HepG2 (cell line): ENCODE results near the gene BRAP. TPM values are rescaled to one million over a fixed set of nuclear protein-coding genes. Genes with fewer than 3 reads are reported as not detected.

Experiments used
- TARDBP ChIP-seq: sonication (generic); formaldehyde crosslinking; IDR thresholded peaks from 2 replicates; pipeline ENCODE4 v1.8.0; 2022; ENCODE audit warnings: mild to moderate bottlenecking, missing genetic modification reagents
- TBL1XR1 ChIP-seq: fragments of 150-350 bp; IDR thresholded peaks from 2 replicates; pipeline ENCODE4 v1.6.1; 2014; ENCODE audit warnings: borderline replicate concordance, low read length; ENCODE audit not compliant: partially characterized antibody
- TERF1 ChIP-seq: sonication (generic); formaldehyde crosslinking; IDR thresholded peaks from 2 replicates; pipeline ENCODE4 v1.8.0; 2022; ENCODE audit warnings: mild to moderate bottlenecking, missing genetic modification reagents, moderate library complexity
- YEATS2 ChIP-seq: sonication (generic); formaldehyde crosslinking; IDR thresholded peaks from 2 replicates; pipeline ENCODE4 v1.4.0; 2020; ENCODE audit warnings: missing genetic modification reagents, borderline replicate concordance
- YY1 ChIP-seq: IDR thresholded peaks from 2 replicates; pipeline ENCODE4 v1.6.1; 2011; ENCODE audit warnings: low read length, low read depth, moderate library complexity, mild to moderate bottlenecking; ENCODE audit not compliant: insufficient read depth, insufficient replicate concordance
- ZBED4 ChIP-seq: sonication (generic); formaldehyde crosslinking; IDR thresholded peaks from 2 replicates; pipeline ENCODE4 v1.4.0; 2020; ENCODE audit warnings: missing genetic modification reagents, borderline replicate concordance
- ZFP37 ChIP-seq: sonication (generic); formaldehyde crosslinking; IDR thresholded peaks from 2 replicates; pipeline ENCODE4 v1.4.0; 2020; ENCODE audit warnings: missing genetic modification reagents, borderline replicate concordance
- ZNF232 ChIP-seq: sonication (generic); formaldehyde crosslinking; IDR thresholded peaks from 2 replicates; pipeline ENCODE4 v1.4.0; 2020; ENCODE audit warnings: missing genetic modification reagents, borderline replicate concordance
- ZNF275 ChIP-seq: sonication (generic); formaldehyde crosslinking; IDR thresholded peaks from 2 replicates; pipeline ENCODE4 v1.8.0; 2022; ENCODE audit warnings: missing genetic modification reagents, mild to moderate bottlenecking, inconsistent platforms, borderline replicate concordance
- ZNF383 ChIP-seq: sonication (generic); formaldehyde crosslinking; IDR thresholded peaks from 2 replicates; pipeline ENCODE4 v1.4.0; 2020; ENCODE audit warnings: missing genetic modification reagents, mild to moderate bottlenecking, borderline replicate concordance
- ZNF430 ChIP-seq: sonication (generic); formaldehyde crosslinking; IDR thresholded peaks from 2 replicates; pipeline ENCODE4 v1.9.0; 2021; ENCODE audit warnings: mild to moderate bottlenecking, missing genetic modification reagents
- ZNF577 ChIP-seq: sonication (generic); formaldehyde crosslinking; IDR thresholded peaks from 2 replicates; pipeline ENCODE4 v1.4.0; 2020; ENCODE audit warnings: mild to moderate bottlenecking, low read depth, missing genetic modification reagents, borderline replicate concordance
- ZNF703 ChIP-seq: sonication (generic); formaldehyde crosslinking; IDR thresholded peaks from 2 replicates; pipeline ENCODE4 v1.5.1; 2020; ENCODE audit warnings: missing genetic modification reagents, mild to moderate bottlenecking, moderate library complexity, borderline replicate concordance
- ZNF891 ChIP-seq: sonication (generic); formaldehyde crosslinking; IDR thresholded peaks from 2 replicates; pipeline ENCODE4 v1.5.0; 2020; ENCODE audit warnings: mild to moderate bottlenecking, missing genetic modification reagents
- polyA plus RNA-seq, 8 experiments: library from polyadenylated mRNA; depleted of rRNA in 3 of 8; stranded (reverse) in 7 of 8; unstranded in 1 of 8; fragments of >200 nt; fragmentation: Illumina TruSeq in 4 of 8; extraction: Trizol in 4 of 8; gene quantifications; 2 replicates each; pipeline versions ENCODE4 v1.2.1 to v1.2.3, GENCODE V29; 2011 to 2016; ENCODE audit warnings: low read depth in 4 of 8, missing spikeins in 1 of 8, mixed read lengths in 1 of 8; ENCODE audit not compliant: insufficient read depth in 1 of 8
- total RNA-seq, 5 experiments: library from RNA; depleted of rRNA; stranded (reverse); fragments of >200 nt; fragmentation: Illumina TruSeq; extraction: Trizol; gene quantifications; 2 replicates each; pipeline ENCODE4 v1.2.3, GENCODE V29; 2016; ENCODE audit warnings: low read depth in 1 of 5
- TF ChIP-seq, protein P1 (sequence below): sonication (generic); formaldehyde crosslinking; IDR thresholded peaks from 2 replicates; pipeline ENCODE4 v1.4.0; 2020; ENCODE audit warnings: missing genetic modification reagents
- TF ChIP-seq, protein P2 (sequence below): sonication (generic); formaldehyde crosslinking; IDR thresholded peaks from 2 replicates; pipeline ENCODE4 v1.5.0; 2020; ENCODE audit warnings: missing genetic modification reagents

The BRAP gene
- total and polyA plus RNA-seq, 2 of the 13 experiments (the other 11 are each of a cell fraction or from before 2014, with no cell fraction given): 8.1 to 15.4 TPM

DNA sequence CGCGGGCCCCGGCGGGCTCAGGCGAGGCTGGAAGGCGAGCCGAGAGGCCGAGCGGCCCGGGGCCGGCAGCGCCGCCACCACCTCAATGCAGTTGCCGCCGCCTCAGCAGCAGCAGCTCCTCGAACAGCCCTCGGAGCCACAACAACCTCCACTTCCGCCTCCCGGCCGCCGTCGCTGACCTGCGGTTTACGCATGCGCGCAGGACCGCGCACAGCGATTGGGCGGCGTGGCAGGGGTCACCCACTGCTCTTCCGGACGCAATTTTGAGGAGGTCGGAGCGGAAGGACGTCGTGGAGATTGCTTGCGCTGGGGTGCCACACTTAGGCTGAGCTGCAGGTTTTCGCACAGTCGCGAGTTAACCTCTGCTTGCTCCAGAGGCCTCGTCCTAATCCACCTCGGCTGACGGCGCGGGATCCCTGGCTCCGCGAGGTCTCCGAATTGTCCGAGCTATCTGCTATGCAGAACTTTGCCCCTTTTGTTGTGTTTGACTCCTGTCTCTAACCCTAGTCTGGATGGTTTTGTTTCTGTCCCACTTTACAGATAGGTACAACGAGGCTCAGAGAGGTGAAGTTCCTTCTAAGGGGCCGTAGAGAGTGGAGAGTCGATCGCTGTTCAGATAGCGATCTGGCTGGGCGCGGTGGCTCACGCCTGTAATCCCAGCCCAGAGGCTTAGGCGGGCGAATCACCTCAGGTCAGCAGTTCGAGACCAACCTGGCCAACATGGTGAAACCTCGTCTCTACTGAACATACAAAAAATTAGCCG is at the start of gene BRAP, which contains the start of gene ACAD10 (continued):
- TF ChIP-seq, protein P1, sequence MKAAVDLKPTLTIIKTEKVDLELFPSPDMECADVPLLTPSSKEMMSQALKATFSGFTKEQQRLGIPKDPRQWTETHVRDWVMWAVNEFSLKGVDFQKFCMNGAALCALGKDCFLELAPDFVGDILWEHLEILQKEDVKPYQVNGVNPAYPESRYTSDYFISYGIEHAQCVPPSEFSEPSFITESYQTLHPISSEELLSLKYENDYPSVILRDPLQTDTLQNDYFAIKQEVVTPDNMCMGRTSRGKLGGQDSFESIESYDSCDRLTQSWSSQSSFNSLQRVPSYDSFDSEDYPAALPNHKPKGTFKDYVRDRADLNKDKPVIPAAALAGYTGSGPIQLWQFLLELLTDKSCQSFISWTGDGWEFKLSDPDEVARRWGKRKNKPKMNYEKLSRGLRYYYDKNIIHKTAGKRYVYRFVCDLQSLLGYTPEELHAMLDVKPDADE: no peak; the same call in 1 of the 2 replicates
- peak; percentile 41; the same call in 1 of the 2 replicates for TF ChIP-seq TARDBP (CRISPR knock-in tag)
- TF ChIP-seq ZNF232 (CRISPR knock-in tag): peak; percentile 86; the same call in 1 of the 2 replicates
- TF ChIP-seq ZNF275 (CRISPR knock-in tag): no peak; the same call in 1 of the 2 replicates
- TF ChIP-seq ZFP37 (CRISPR knock-in tag): no peak
- TF ChIP-seq ZNF430 (CRISPR knock-in tag): no peak
- TF ChIP-seq ZNF703 (CRISPR knock-in tag): 0 out of 2 replicates have a peak, but pooled peaks have one; percentile 61
- no peak for TF ChIP-seq TERF1 (CRISPR knock-in tag)
- peak; percentile 94 for TF ChIP-seq YEATS2 (CRISPR knock-in tag)
- TF ChIP-seq TBL1XR1: no peak
- TF ChIP-seq ZNF383: no peak
- no peak for TF ChIP-seq ZBED4
- peak; percentile 93 for TF ChIP-seq ZNF891 (CRISPR knock-in tag)
- TF ChIP-seq YY1: peak; percentile 76
- TF ChIP-seq, protein P2, sequence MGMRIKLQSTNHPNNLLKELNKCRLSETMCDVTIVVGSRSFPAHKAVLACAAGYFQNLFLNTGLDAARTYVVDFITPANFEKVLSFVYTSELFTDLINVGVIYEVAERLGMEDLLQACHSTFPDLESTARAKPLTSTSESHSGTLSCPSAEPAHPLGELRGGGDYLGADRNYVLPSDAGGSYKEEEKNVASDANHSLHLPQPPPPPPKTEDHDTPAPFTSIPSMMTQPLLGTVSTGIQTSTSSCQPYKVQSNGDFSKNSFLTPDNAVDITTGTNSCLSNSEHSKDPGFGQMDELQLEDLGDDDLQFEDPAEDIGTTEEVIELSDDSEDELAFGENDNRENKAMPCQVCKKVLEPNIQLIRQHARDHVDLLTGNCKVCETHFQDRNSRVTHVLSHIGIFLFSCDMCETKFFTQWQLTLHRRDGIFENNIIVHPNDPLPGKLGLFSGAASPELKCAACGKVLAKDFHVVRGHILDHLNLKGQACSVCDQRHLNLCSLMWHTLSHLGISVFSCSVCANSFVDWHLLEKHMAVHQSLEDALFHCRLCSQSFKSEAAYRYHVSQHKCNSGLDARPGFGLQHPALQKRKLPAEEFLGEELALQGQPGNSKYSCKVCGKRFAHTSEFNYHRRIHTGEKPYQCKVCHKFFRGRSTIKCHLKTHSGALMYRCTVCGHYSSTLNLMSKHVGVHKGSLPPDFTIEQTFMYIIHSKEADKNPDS (CRISPR knock-in tag): peak; percentile 69; the same call in 1 of the 2 replicates
- TF ChIP-seq ZNF577: no peak
